Esophagus muscularis mucosa (tissue), 4 donors: ENCODE data around the gene KCNQ1. TPM values are rescaled to one million over a fixed set of nuclear protein-coding genes. Genes with fewer than 3 reads are reported as not detected.

ENCODE experiments used
- DNase-seq: peaks from one replicate; pipeline ENCODE4 v3.0.0-alpha.2; 2017; ENCODE audit errors: extremely low spot score
- H3K27ac ChIP-seq, 4 donors: fragments of 200-600 bp; sonication (generic); replicated peaks in 1 of 4; 1 replicate in 3 of 4; 2 replicates in 1 of 4; pipeline ENCODE4 v1.5.1; 2016 to 2019; ENCODE audit warnings: mild to moderate bottlenecking in 1 of 4
- H3K27me3 ChIP-seq, 4 donors: fragments of 200-600 bp; sonication (generic); one replicate each; pipeline versions ENCODE4 v1.5.1 to v1.6.0; 2016 to 2019
- H3K36me3 ChIP-seq, 4 donors: fragments of 200-600 bp; sonication (generic); one replicate each; pipeline ENCODE4 v1.5.1; 2016 to 2019
- H3K4me1 ChIP-seq, 4 donors: fragments of 200-600 bp; sonication (generic); one replicate each; pipeline ENCODE4 v1.5.1; 2016 to 2019
- H3K4me3 ChIP-seq, 4 donors: fragments of 200-600 bp; sonication (generic); 1 replicate in 2 of 4; 2 replicates in 2 of 4; pipeline ENCODE4 v1.5.1; 2016 to 2019; ENCODE audit warnings: mild to moderate bottlenecking in 4 of 4, moderate library complexity in 1 of 4
- H3K9me3 ChIP-seq, 4 donors: fragments of 200-600 bp; sonication (generic); 1 replicate in 3 of 4; 2 replicates in 1 of 4; pipeline ENCODE4 v1.5.1; 2016 to 2019
- EP300 ChIP-seq: sonication (generic); formaldehyde crosslinking; IDR thresholded peaks from one replicate; pipeline ENCODE4 v1.6.1; 2017; ENCODE audit warnings: antibody characterized with exemption
- POLR2A ChIP-seq: fragments of 450-650 bp; IDR thresholded peaks from one replicate; pipeline ENCODE4 v1.6.1; 2017; ENCODE audit warnings: antibody characterized with exemption, moderate library complexity, mild to moderate bottlenecking, low read depth
- POLR2AphosphoS5 ChIP-seq, 2 donors: sonication (generic); formaldehyde crosslinking; IDR thresholded peaks; one replicate each; pipeline ENCODE4 v1.6.1; 2017; ENCODE audit warnings: antibody characterized with exemption in 2 of 2
- WGBS: methylation state at CpG from one replicate; pipeline ENCODE4 v1.1.5; 2018; 5-methylcytosine and 5-hydroxymethylcytosine counted together
- intact Hi-C: fragments of 100-400 bp; cut with DNase I; formaldehyde crosslinking; loops from one replicate; pipeline ENCODE4 v1.15.1; 2023
- total RNA-seq, 4 donors: library from RNA; depleted of rRNA; stranded (reverse); fragments of >200 nt; gene quantifications; one replicate each; pipeline versions ENCODE4 v1.1.0 to v1.2.1, GENCODE V29; 2016
- TF ChIP-seq, protein P1 (sequence below), 3 experiments: fragments of 200-600 bp in 2 of 3; fragments of 450-650 bp in 1 of 3; sonication (generic) in 2 of 3; IDR thresholded peaks; one replicate each; pipeline ENCODE4 v1.5.1; 2017 to 2019; ENCODE audit warnings: antibody characterized with exemption in 3 of 3, mild to moderate bottlenecking in 2 of 3, moderate library complexity in 1 of 3

KCNQ1 gene
- total RNA-seq, 4 donors from 2014 or later = 2.1 to 5.9 (median 4.3) TPM

DNA sequence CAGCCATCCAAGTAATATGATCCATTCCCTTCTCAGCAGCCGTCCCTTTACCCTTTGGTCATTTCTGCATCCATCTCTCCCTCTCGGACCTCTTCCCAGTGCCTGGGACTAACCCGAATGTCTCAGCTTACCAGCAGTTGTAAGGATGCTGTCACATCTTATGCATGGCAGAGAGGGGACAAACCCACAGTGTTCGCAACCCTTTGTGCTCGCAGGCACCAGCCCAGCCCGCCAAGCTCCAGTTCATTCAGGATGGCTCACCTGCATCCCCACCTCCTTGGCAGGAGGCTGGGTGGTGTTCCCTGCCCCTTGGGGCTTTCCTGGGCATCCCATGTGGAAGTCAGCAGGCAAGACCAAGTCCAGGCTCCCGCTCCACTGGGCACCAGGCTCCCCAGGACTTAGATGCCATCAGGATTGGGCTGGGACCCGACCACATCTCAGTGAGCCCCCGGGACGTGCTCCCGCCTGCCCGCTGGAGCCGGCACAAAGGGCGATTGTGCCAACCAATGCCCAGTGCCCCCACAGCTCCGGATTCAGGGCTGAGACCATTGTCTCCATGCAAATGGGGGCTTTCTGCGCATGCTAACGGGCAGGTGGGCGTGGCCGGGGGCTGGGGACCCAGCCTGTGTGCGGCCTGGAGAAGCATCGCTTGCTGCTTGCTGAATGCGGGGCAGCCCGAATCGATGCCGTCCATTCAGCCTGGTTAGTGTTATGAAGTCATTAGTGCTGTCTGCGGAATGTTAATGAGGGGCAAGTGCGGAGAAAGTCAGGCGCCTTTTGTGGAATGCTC is 146.4 kb downstream of the KCNQ1 start:
- H3K27ac ChIP-seq = no peak overlapping the region
- no peaks in the 10 kb centered on the region for H3K27me3 ChIP-seq
- TF ChIP-seq POLR2A (no peak), EP300 (no peak), POLR2AphosphoS5 (IDR thresholded peaks at IDR 0.05) (no peak)
- TF ChIP-seq, protein P1, sequence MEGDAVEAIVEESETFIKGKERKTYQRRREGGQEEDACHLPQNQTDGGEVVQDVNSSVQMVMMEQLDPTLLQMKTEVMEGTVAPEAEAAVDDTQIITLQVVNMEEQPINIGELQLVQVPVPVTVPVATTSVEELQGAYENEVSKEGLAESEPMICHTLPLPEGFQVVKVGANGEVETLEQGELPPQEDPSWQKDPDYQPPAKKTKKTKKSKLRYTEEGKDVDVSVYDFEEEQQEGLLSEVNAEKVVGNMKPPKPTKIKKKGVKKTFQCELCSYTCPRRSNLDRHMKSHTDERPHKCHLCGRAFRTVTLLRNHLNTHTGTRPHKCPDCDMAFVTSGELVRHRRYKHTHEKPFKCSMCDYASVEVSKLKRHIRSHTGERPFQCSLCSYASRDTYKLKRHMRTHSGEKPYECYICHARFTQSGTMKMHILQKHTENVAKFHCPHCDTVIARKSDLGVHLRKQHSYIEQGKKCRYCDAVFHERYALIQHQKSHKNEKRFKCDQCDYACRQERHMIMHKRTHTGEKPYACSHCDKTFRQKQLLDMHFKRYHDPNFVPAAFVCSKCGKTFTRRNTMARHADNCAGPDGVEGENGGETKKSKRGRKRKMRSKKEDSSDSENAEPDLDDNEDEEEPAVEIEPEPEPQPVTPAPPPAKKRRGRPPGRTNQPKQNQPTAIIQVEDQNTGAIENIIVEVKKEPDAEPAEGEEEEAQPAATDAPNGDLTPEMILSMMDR (IDR thresholded peaks at IDR 0.05) = no peak
- H3K36me3 ChIP-seq = peaks cover 0 to 24% (median 0%) of the 10 kb centered on the region in 4 donors
- no peaks in the 10 kb centered on the region for H3K4me1 ChIP-seq
- 93% methylated on average over 10 of the region's 28 CpGs for WGBS
- intact Hi-C loops = no loop called here
- peak; percentile 77 for DNase-seq
- H3K9me3 ChIP-seq = peaks cover 0 to 7% (median 0%) of the 10 kb centered on the region in 4 donors
- no peak overlapping the region for H3K4me3 ChIP-seq

DNA sequence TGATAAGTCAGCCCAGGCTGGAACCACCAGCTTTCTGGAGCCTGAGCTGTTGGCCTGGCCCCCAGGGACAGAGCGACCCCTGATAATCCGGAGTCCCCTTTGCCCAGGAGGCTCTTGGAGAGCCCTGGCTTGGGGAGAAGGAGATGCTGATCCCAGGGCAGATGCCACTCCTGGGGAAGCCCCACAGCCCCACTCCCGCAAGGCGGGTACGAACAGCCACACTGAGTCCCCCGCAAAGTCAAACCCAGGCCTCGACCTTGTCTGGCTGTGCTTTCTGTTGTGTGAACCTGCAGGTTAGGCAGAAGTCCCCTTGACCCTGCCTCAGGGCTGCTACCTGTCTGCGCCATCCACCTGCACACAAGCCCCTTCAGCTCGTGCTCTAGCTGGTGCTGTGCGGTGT is 147.0 kb downstream of the KCNQ1 start:
- DNase-seq = no peak
- Histone ChIP-seq H3K9me3 (peaks cover 0 to 7% (median 0%) of the 10 kb centered on the region in 4 donors), H3K27ac (no peak overlapping the region), H3K27me3 (no peaks in the 10 kb centered on the region), H3K36me3 (peaks cover 0 to 24% (median 0%) of the 10 kb centered on the region in 4 donors), H3K4me3 (no peak overlapping the region), H3K4me1 (no peaks in the 10 kb centered on the region)
- TF ChIP-seq, protein P1 (IDR thresholded peaks at IDR 0.05) = no peak
- TF ChIP-seq EP300 (no peak), POLR2A (no peak), POLR2AphosphoS5 (IDR thresholded peaks at IDR 0.05) (no peak)
- intact Hi-C loops = no loop called here
- WGBS = 82% methylated on average over 7 of the region's 10 CpGs

DNA sequence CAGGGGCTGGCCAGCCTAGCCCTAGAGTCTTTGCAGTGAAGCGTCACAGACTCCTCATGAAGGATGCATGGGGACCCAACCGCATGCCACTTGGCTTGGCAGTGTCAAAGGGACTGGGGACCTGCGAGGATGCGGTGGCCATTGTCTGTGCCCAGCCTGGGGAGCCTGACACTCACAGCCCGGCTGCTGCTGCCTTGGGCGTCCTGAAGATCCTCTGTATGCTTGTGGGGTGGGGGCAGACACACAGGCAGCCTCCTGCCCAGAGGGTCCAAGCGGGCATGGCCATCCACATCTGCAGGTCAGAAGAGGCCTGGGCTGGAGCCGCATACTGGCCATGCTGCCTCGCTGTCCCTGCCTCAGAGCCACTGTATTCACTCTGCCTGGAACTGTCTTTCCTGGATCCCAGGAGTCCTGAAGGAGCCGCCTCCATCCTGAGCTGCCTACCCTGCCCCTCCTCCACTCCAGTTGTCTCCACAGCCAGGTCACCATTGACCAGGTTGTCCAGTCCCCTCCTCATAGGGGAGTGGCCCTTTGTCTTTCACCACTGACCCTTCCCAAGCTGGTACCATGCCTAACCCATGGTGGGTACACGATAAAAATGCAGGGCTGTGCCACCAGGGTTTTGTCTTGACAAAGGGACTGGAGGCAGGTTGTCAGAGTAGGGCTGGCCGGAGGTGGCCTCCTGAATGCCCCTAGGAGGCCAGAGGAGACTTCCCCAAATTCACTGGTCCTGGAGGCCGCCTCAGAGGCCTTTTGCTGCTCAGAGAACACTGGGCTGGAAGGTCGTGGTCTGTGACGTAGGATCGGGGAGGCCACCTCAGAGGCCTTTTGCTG is 148.0 kb downstream of the KCNQ1 start:
- Histone ChIP-seq H3K4me3 (no peak overlapping the region), H3K27me3 (no peaks in the 10 kb centered on the region), H3K4me1 (no peaks in the 10 kb centered on the region), H3K36me3 (peaks cover 0 to 24% (median 0%) of the 10 kb centered on the region in 4 donors), H3K9me3 (peaks cover 0 to 9% (median 7%) of the 10 kb centered on the region in 4 donors), H3K27ac (no peak overlapping the region)
- no peak for TF ChIP-seq EP300
- no peak for TF ChIP-seq POLR2AphosphoS5 (IDR thresholded peaks at IDR 0.05)
- TF ChIP-seq, protein P1 (IDR thresholded peaks at IDR 0.05) = no peak
- no peak for TF ChIP-seq POLR2A
- 93% methylated on average over 15 of the region's 16 CpGs for WGBS
- intact Hi-C loops = no loop called here
- DNase-seq = peak; percentile 81

DNA sequence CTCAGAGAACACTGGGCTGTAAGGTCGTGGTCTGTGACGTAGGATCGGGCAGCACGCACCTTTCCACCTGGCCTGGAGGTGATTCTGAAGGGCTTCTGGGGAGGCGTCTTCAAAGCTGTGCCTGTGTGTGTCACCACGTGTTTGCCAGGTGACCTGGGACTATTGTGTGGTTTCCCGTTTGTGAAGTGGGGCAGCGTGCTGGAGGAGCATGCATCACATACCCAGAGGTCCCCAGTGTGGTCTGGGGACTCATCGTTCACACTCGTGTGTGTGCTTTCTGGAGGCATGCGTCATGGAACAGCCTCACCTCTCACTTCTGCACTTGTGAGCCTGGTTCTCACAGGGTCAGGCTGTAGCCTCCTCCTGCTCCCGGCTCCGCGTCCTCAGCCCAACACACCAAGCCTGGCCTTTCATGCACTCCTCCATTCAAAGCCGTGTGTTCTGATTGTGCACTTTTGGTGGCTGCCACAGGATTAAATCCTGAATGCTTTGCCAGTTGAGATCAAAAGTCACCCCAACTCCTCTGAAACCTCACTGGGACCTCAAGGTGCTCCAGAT is 148.7 kb downstream of the KCNQ1 start:
- no peak overlapping the region for H3K27ac ChIP-seq
- intact Hi-C loops = no loop called here
- TF ChIP-seq POLR2A (no peak), POLR2AphosphoS5 (IDR thresholded peaks at IDR 0.05) (no peak), EP300 (no peak)
- TF ChIP-seq, protein P1 (IDR thresholded peaks at IDR 0.05) = no peak

More for the DNA sequence above, 148.7 kb downstream of the KCNQ1 start:
- no peak overlapping the region for H3K4me3 ChIP-seq
- DNase-seq = peak; percentile 81
- WGBS = 94% methylated on average over 12 of the region's 15 CpGs
- peaks cover 0 to 24% (median 0%) of the 10 kb centered on the region in 4 donors for H3K36me3 ChIP-seq
- H3K9me3 ChIP-seq = peaks cover 0 to 16% (median 11%) of the 10 kb centered on the region in 4 donors
- H3K27me3 ChIP-seq = no peaks in the 10 kb centered on the region
- no peaks in the 10 kb centered on the region for H3K4me1 ChIP-seq
